Measurements from ENCODE around the gene GNGT1. TPM values are rescaled to one million over a fixed set of nuclear protein-coding genes. Genes with fewer than 3 reads are reported as not detected.

Gene GNGT1
- total RNA-seq, 1 experiment from 2014 or later = not detected

DNA sequence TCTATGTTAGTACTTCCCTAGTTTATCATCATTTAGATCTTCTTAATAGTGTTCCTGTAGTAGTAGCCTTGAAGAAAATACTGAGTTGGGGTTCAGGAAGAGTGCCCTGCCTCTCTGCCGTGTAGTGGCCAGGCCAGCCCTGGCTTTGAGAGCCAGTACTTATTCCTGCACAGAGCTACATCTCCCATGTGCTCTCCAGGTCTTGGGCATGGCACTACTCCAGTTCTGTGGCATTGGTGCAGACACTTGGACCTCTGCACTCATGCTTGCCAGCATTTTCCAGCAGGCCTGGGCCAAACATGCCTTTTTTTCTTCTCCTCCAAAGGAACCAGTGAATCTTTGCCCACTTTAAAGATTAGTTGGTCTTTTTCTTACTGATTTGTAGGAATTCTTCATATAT lies 20.4 kb downstream of the GNGT1 start:
- in situ Hi-C loops (cut with HindIII; ENCODE audit: low pct_unique_long_range_greater_than_20kb, low sequenced_read_pairs) = no loop called here

DNA sequence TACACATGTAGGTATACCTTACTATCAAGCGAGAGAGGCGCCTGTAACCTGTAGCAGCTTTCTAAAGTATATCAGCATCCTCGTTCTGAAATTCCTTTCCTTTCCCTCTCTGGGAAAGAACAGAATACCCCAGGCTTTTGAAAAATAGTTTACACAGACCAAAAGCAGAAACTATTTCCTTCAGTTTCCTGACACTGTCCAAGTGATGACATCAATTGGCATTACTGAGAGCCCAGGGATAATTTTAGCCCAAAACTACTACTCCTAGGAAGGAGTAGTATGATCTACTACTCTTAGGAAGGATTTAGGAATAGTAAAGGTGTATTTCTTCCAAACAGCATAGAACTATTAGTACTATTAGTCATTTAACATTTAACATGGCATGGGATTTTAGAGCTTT lies 21.2 kb downstream of the GNGT1 start:
- DNase-seq (ENCODE audit: low read depth) = no peak
- in situ Hi-C loops (cut with HindIII; ENCODE audit: low pct_unique_long_range_greater_than_20kb, low sequenced_read_pairs) = no loop called here

More for the DNA sequence above, 20.4 kb downstream of the GNGT1 start:
- no peak for DNase-seq (ENCODE audit: low read depth)

DNA sequence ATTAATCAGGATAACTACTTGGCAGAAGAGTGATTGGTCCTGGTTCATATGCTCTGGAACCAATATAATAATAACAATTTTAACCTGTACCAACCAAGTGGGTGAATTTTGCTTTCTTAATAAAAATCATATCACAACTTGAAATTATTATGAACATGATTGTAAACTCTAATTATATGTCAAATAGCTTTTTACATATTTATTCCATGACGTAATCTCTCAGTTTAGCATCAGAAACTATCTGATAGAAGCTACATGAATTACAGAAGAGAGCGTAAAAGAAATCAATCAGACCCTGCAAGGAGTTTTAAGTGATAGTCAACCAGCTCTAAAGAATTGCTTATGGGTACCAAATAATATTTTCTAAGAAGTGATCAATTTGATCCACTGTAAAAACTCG lies 25.3 kb downstream of the GNGT1 start:
- DNase-seq (ENCODE audit: low read depth) = no peak

DNA sequence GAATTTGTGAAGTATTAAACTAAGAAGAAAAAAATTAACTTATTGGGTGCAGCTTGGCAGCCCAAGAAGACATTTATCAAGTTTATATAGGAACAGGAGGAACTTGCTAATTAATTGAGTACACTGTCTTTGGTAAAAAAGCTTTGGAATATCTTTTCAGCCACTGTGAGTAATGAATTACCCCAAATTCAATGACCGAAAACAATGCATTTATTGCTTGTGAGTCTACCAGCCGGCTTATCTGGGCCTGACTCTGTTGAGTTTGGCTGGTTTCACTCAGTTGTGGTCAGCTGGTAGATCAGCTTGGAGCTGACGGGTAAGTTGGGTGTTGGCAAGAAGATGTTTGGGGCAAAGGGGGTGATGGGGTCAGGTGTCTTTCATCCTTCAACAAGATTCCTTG lies 26.8 kb downstream of the GNGT1 start:
- DNase-seq (ENCODE audit: low read depth) = no peak
- in situ Hi-C loops (cut with HindIII; ENCODE audit: low pct_unique_long_range_greater_than_20kb, low sequenced_read_pairs) = no loop called here

More for the DNA sequence above, 25.3 kb downstream of the GNGT1 start:
- in situ Hi-C loops (cut with HindIII; ENCODE audit: low pct_unique_long_range_greater_than_20kb, low sequenced_read_pairs) = no loop called here

DNA sequence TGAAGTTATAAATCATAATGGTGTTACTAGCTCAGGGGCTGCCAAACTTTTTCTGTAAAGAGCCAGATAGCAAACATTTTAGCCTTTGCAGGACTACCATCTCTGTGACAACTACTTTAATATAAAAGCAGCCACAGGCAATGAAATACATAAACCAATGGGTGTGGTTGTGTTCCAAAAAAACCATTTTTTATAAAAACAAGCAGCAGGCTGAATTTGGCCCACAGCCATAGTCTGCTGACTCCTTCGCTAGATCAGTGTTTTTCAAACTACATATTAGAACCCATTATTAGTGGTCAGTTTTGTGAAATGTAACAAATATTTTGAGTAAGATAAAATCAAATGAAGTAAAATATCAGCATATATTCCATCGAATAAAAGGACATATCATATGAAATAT lies 28.7 kb downstream of the GNGT1 start:
- in situ Hi-C loops (cut with HindIII; ENCODE audit: low pct_unique_long_range_greater_than_20kb, low sequenced_read_pairs) = no loop called here
- DNase-seq (ENCODE audit: low read depth) = no peak

DNA sequence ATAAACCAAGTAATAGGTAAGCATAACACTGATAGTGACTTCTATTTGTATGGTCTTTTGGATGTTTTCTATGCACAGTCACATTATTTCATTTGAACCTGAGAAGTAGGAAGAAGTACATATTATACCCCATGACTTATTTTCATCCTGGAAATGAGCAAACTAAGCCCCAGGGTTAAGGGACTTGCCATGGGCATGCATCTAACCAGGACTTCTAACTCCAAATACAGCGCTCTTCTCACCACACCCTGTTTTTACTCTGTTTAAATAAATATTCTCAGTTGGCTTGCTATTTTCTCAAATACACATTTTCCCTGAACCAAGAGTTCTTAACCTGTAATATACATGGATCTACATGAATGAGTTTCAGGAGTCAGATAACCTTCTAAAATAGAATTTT lies 31.5 kb downstream of the GNGT1 start:
- in situ Hi-C loops (cut with HindIII; ENCODE audit: low pct_unique_long_range_greater_than_20kb, low sequenced_read_pairs) = no loop called here
- DNase-seq (ENCODE audit: low read depth) = no peak

DNA sequence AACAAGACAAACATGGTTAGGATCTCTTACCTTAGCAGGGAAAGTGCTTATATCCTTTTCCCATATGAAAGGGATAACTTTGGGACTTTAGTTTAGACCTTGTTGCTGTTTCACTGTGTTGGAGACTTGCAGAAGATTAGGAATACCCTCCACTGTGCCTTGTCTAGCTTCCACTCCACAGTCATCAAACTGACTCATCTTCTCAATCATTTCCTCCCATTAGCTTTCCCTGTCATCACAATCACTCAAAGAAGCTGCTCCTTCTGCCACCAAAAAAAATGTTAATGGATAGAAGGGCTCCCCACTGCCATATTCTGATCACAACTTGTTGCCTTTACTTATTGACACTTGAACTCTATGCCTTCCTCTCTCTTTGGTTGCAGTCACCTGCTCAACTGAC lies 31.9 kb downstream of the GNGT1 start:
- in situ Hi-C loops (cut with HindIII; ENCODE audit: low pct_unique_long_range_greater_than_20kb, low sequenced_read_pairs) = no loop called here
- no peak for DNase-seq (ENCODE audit: low read depth)

DNA sequence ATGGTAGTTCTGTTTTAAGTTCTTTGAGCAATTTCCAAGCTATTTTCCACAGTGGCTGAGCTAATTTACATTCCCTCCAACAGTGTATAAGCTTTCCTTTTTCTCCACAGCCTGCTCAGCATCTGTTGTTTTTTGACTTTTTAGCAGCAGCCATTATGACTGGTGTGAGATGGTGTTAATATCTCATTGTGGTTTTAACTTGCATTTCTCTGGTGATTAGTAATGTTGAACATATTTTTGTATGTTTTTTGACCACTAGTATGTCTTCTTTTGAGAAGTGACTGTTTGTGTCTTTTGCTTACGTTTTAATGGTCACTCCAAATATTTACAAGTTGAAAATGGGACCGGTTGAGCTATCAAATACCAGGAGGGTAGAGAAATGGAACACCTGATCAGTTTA lies 35.6 kb downstream of the GNGT1 start:
- in situ Hi-C loops (cut with HindIII; ENCODE audit: low pct_unique_long_range_greater_than_20kb, low sequenced_read_pairs) = no loop called here
- DNase-seq (ENCODE audit: low read depth) = no peak

DNA sequence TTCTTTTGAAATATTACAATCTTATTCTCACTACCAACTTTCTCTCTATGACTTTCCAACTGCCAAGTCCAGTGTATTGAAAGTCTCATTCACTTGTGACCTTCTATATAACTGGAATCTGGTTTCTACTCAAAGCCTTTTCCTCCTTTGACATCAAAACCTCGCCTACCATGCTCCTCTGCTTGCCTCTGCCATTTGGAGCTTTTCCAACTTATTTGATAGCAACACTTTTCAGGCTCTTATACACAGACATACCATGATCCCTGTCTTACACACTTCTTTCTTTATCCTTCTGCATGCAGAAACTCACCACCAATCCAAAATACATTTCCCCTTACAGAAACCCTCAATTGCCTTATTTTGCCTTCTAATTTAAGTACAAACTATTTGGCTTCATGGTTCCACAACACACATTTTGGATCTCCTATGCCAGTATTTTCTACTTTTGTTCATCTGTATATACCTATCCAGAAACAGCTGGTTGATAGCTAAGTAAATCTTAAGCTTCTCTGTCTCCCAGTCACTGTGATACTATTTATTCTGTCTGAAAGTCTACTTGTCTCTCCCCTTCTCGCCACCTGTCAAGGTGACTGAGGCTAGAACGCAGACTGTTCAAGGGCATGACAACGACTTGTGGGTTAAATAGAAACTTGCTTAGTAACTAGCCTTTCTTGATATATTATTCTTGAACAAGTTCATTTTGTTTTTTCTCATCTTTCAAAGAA lies 37.6 kb downstream of the GNGT1 start:
- in situ Hi-C loops (cut with HindIII; ENCODE audit: low pct_unique_long_range_greater_than_20kb, low sequenced_read_pairs) = no loop called here
- no peak for DNase-seq (ENCODE audit: low read depth)

DNA sequence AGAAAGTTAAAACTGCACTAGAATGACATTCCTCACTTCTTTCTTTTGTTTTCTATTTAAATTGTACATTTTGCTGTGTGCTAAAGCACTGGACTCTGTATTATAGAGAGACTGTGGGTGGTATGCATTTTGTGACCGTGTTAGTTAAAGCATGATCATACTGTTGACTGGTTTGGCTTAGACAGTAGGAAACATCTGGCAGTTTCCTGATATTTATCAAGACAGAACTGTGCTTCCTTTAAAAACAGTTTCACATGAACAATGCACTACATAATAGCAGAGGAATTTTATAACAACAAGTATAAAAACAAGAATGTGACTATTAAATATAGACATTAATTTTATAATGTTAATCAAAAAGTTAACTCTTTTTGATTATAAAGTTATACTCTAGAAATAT lies 38.3 kb downstream of the GNGT1 start:
- in situ Hi-C loops (cut with HindIII; ENCODE audit: low pct_unique_long_range_greater_than_20kb, low sequenced_read_pairs) = no loop called here
- DNase-seq (ENCODE audit: low read depth) = no peak

DNA sequence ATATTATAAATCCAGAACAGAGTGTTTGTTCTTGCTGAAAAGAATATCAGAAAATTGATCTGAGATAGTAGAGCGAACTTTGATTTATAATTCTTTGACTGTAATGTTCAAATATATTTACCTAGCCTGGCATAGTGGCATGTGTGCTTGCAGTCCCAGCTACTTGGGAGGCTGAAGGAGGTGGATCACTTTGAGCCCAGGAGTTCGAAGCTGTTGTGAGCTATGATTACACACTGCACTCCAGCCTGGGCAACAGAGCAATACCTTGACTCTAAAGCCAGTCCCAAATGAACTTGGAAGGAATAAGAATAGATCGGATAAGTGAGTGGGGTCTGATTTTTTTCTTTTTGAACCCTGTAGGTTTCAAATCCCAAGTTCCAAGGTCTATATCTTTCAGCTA lies 38.7 kb downstream of the GNGT1 start:
- in situ Hi-C loops (cut with HindIII; ENCODE audit: low pct_unique_long_range_greater_than_20kb, low sequenced_read_pairs) = no loop called here

DNA sequence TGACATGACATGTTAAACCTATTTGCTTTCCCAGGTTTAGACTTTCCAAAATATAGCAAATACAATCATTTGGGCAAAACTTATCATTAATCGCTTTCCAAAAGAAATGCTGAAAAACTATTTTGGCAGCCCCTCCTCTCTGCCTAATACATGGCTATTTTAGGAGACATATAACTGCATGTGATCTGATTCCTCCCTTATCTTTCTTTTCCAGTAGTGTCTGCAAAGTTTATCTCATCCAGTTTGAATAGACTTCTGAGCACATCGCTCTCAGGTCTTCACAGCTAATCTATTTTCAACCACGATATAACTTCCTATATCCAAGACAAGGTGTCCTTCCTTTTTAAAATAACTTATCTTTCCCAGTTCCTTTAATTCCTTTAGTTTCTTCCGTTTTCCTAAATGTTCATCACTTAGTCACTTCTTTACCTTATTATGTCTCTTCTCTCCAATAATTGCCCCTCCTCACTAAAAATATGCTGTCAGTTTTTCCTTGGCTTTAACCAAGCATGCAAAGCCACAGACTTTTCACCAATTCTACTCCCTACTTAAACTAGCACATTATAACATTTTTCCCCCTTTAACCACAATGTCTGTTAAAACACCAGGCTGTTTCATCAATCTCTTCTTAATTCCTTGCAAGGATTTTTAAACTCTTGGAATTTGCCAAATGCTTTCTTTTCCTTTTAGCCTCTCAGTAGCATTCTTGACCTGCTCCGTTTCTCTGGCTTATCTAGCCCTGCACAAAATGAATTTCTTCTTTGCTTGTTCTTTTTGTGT lies 39.6 kb downstream of the GNGT1 start:
- no peak for DNase-seq (ENCODE audit: low read depth)
- in situ Hi-C loops (cut with HindIII; ENCODE audit: low pct_unique_long_range_greater_than_20kb, low sequenced_read_pairs) = no loop called here

More for the DNA sequence above, 38.7 kb downstream of the GNGT1 start:
- no peak for DNase-seq (ENCODE audit: low read depth)

DNA sequence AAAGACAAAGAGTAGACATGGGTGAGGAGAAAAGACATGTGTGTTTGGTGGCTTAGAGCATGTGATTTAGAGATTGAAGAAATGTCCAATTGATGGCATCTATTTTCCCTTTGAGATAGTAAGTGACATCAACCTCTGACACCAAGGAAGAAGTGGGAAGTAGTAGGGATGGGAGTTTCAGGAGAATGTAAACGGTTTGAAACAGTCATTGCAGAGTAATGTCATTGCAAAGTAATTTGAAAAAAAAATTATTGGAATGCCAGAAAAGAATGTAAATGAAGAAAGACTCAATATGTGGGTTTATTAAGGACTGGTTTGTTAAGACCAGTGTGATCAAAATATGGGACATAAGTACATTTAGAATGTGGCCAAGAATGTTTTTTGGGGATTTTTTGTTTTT lies 41.7 kb downstream of the GNGT1 start:
- DNase-seq (ENCODE audit: low read depth) = no peak
- in situ Hi-C loops (cut with HindIII; ENCODE audit: low pct_unique_long_range_greater_than_20kb, low sequenced_read_pairs) = no loop called here

DNA sequence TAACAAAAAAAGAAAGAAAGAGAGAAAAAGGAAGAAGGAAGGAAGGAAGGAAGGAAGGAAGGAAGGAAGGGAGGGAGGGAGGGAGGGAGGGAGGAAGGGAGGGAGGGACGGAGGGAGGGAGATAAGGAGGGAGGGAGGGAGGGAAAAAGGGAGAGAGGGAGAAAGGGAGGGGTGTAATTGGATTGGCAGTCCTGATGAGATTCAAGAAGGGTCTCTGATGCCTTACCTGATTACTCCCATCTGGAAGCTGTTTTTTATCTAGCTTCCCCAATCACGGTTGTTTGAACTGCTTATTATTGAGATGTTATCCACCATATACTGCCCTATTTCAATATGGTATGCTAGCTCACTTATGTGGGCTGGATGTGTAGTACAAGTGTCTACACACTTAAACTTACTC lies 42.5 kb downstream of the GNGT1 start:
- in situ Hi-C loops (cut with HindIII; ENCODE audit: low pct_unique_long_range_greater_than_20kb, low sequenced_read_pairs) = no loop called here

DNA sequence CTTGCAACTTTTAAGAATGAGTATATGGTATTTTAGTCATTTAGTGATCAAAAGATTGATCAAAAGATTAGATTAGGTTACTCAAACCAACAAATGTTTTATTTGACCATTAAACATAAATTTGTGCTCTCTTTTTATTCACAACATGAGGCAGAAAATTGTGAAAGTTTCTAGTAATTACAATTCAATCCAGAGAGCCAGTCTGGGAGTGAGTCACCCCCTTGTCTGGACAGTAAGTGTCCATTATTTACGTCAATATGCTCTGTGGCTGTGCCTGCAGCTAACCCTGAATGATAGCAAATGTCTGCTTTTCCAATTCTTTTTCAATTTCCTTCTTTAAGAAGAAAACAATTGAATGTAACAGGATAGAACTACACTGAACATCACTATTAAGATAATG lies 43.1 kb downstream of the GNGT1 start:
- DNase-seq (ENCODE audit: low read depth) = no peak
- in situ Hi-C loops (cut with HindIII; ENCODE audit: low pct_unique_long_range_greater_than_20kb, low sequenced_read_pairs) = no loop called here

More for the DNA sequence above, 42.5 kb downstream of the GNGT1 start:
- DNase-seq (ENCODE audit: low read depth) = no peak

DNA sequence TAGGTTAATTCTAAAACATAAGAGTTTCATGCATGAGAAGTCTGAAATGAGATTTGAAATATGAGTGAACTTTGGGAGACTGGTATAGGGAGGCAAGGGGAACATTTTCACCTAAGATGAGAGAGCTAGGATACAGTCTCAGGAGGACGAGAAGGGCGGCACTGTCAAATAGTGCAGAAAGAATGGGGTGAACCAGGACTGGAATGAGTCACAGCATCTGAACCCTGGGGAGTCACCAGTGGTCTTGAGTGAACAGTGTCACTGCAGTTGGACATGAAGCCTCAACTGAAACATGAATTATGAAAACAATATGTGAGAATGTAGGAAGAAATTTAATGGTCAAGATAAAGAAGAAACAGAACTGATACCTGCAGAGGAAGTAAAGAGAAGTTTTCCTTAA lies 48.9 kb downstream of the GNGT1 start:
- in situ Hi-C loops (cut with HindIII; ENCODE audit: low pct_unique_long_range_greater_than_20kb, low sequenced_read_pairs) = no loop called here
- no peak for DNase-seq (ENCODE audit: low read depth)

DNA sequence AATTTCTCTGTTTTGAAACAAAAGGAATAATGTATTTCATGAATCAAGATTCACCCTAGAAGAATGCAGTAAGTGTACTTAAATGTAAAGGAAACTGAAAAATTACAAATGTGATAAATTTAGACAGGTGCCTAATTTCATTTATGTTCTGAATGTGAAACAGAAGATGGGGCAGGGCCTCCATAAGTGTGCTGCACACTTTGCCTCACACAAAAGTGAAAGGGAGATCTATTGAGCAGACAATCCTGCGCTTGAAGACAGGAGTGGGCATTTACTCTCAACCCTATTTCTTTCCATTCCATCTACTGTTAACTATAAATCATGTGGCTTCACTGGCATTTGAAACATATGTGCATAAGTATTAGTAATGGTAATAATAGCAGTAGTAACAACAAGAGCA lies 51.4 kb downstream of the GNGT1 start:
- in situ Hi-C loops (cut with HindIII; ENCODE audit: low pct_unique_long_range_greater_than_20kb, low sequenced_read_pairs) = no loop called here
- no peak for DNase-seq (ENCODE audit: low read depth)

DNA sequence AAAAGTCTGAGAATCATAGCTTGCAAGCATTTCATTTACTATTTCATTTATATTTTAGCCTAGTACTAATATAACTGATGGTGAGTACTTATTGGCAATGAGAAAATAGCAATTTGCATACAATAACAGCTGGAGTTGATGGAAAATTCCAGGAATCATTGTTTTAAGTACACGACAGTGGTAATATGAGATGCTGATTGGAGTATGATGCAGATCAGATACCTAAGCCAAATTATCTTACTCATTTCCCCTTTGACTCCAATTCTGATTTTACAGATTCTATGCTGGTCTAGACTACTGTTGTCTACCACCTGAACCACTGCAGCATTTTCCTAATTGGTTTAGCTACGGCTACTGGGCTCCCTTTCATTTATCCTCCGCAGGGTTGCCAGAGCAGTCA lies 51.8 kb downstream of the GNGT1 start:
- DNase-seq (ENCODE audit: low read depth) = no peak
- in situ Hi-C loops (cut with HindIII; ENCODE audit: low pct_unique_long_range_greater_than_20kb, low sequenced_read_pairs) = no loop called here

DNA sequence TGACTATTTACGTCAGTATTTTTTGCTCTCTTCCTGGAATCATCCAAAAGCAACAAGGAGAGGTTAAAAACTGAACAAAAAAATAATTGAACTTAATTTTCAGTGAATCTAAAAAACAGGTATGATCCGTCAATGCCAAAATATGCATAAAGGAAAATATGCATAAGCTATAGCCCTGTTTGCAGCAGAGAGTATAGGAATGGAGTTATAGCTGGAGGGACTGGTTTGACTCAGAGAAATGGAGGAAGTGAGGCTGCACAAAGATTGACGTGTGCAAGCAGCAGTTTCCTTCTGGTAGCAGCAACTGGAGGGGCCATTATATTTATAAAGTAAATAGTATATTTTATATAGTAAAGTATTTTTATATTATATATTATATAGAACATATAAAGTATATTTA lies 52.3 kb downstream of the GNGT1 start:
- in situ Hi-C loops (cut with HindIII; ENCODE audit: low pct_unique_long_range_greater_than_20kb, low sequenced_read_pairs) = no loop called here
- no peak for DNase-seq (ENCODE audit: low read depth)

Data from Caki2 (cell line).